ENCODE data around the gene LAMB4.

GRCh38 chr7:108101759-108102158, 28.4 kb downstream of the LAMB4 start:
- TF ChIP-seq POLR2A (IDR thresholded peaks at IDR 0.05; ENCODE audit: low read depth, low read length) (no peak), POLR2AphosphoS5 (IDR thresholded peaks at IDR 0.05; ENCODE audit: low read depth, low read length) (no peak), TAF1 (IDR thresholded peaks at IDR 0.05; ENCODE audit: borderline replicate concordance, low read depth, low read length) (no peak)
